B cell (primary cell): ENCODE measurements around the gene ZBTB44. TPM values are rescaled to one million over a fixed set of nuclear protein-coding genes. Genes with fewer than 3 reads are reported as not detected.

Source experiments
- ATAC-seq: fragments of 200-7000 bp; cut with Tn5 transposase; one replicate; pipeline ENCODE4 v1.10.0; 2021; ENCODE audit warnings: low read depth, mild to moderate bottlenecking, moderate number of reproducible peaks, moderate library complexity
- CTCF ChIA-PET: fragments of 350-600 bp; sonication (Branson Sonifier 250); formaldehyde crosslinking; loops from one replicate; lab custom pipeline; 2021; ENCODE audit warnings: antibody characterized with exemption, inconsistent platforms; lab: Charles Lee
- POLR2A ChIA-PET: fragments of 350-600 bp; sonication (Branson Sonifier 250); formaldehyde crosslinking; loops from one replicate; lab custom pipeline; 2021; ENCODE audit warnings: antibody characterized with exemption; lab: Charles Lee
- DNase-seq: peaks from one replicate; pipeline ENCODE4 v3.0.0; 2013
- H2AFZ ChIP-seq: 2 replicates; pipeline ENCODE4 v1.6.1; 2012; ENCODE audit warnings: mild to moderate bottlenecking, low read depth, low read length; ENCODE audit not compliant: insufficient read depth, poor library complexity, severe bottlenecking
- H3K27ac ChIP-seq, 2 donors: 1 replicate in 1 of 2; 2 replicates in 1 of 2; pipeline ENCODE4 v1.5.1; 2012 to 2013; ENCODE audit warnings: low read length in 2 of 2, mild to moderate bottlenecking in 2 of 2, moderate library complexity in 1 of 2
- H3K27me3 ChIP-seq, 4 experiments: fragments of 200-600 bp in 1 of 4; sonication (generic) in 1 of 4; replicated peaks in 1 of 4; 1 replicate in 2 of 4; 2 replicates in 2 of 4; pipeline versions ENCODE4 v1.6.1 to v1.7.0; 2013 to 2016; ENCODE audit warnings: low read length in 3 of 4, mild to moderate bottlenecking in 2 of 4, mixed read lengths in 1 of 4, moderate library complexity in 1 of 4; ENCODE audit not compliant: insufficient read depth in 4 of 4, control insufficient read depth in 3 of 4; ENCODE audit errors: control extremely low read depth in 1 of 4
- H3K36me3 ChIP-seq, 2 experiments: replicated peaks in 1 of 2; 1 replicate in 1 of 2; 2 replicates in 1 of 2; pipeline versions ENCODE4 v1.6.1 to v1.7.1; 2013; ENCODE audit warnings: low read length in 1 of 2; ENCODE audit not compliant: insufficient read depth in 2 of 2, control insufficient read depth in 1 of 2; ENCODE audit errors: control extremely low read depth in 1 of 2, extremely low read depth in 1 of 2
- H3K4me1 ChIP-seq, 2 donors: fragments of 200-600 bp in 1 of 2; sonication (generic) in 1 of 2; 1 replicate in 1 of 2; 2 replicates in 1 of 2; pipeline versions ENCODE4 v1.5.1 to v1.6.1; 2013 to 2017; ENCODE audit warnings: low read length in 2 of 2; ENCODE audit not compliant: control insufficient read depth in 2 of 2, insufficient read depth in 2 of 2
- H3K4me2 ChIP-seq: replicated peaks from 2 replicates; pipeline ENCODE3; 2012; ENCODE audit warnings: mild to moderate bottlenecking, low read depth, low read length; ENCODE audit not compliant: poor library complexity, severe bottlenecking
- H3K4me3 ChIP-seq, 5 experiments: fragments of 200-600 bp in 1 of 5; sonication (generic) in 1 of 5; 1 replicate in 3 of 5; 2 replicates in 2 of 5; pipeline versions ENCODE4 v1.5.1 to v1.7.0; 2011 to 2016; ENCODE audit warnings: low read length in 4 of 5, mild to moderate bottlenecking in 4 of 5, low read depth in 2 of 5, control low read depth in 1 of 5, moderate library complexity in 1 of 5; ENCODE audit not compliant: insufficient read depth in 1 of 5; ENCODE audit errors: control extremely low read depth in 1 of 5, extremely low read depth in 1 of 5
- H3K79me2 ChIP-seq: fragments of 200-600 bp; sonication (generic); one replicate; pipeline ENCODE4 v1.6.0; 2016; ENCODE audit warnings: low read length; ENCODE audit not compliant: control insufficient read depth, insufficient read depth
- H3K9ac ChIP-seq: fragments of 200-600 bp; sonication (generic); 2 replicates; pipeline ENCODE4 v1.6.1; 2017; ENCODE audit warnings: mild to moderate bottlenecking, low read length, moderate library complexity
- H3K9me3 ChIP-seq, 3 donors: one replicate each; pipeline versions ENCODE4 v1.6.1 to v1.7.1; 2013; ENCODE audit warnings: low read length in 2 of 3; ENCODE audit not compliant: control insufficient read depth in 2 of 3, insufficient read depth in 1 of 3; ENCODE audit errors: control extremely low read depth in 1 of 3
- H4K20me1 ChIP-seq: 2 replicates; pipeline ENCODE4 v1.6.0; 2012; ENCODE audit warnings: mild to moderate bottlenecking, low read length; ENCODE audit not compliant: insufficient read depth, control insufficient read depth, poor library complexity, severe bottlenecking
- H3K27ac Mint-ChIP-seq: one replicate; pipeline ENCODE4 v1.8.0; 2021; ENCODE audit warnings: mixed read lengths
- H3K27me3 Mint-ChIP-seq: one replicate; pipeline ENCODE4 v1.8.0; 2021; ENCODE audit warnings: mixed read lengths
- H3K4me1 Mint-ChIP-seq: one replicate; pipeline ENCODE4 v1.8.0; 2021; ENCODE audit warnings: mixed read lengths
- H3K4me3 Mint-ChIP-seq: one replicate; pipeline ENCODE4 v1.8.0; 2021; ENCODE audit warnings: mixed read lengths
- H3K9me3 Mint-ChIP-seq: one replicate; pipeline ENCODE4 v1.8.0; 2022; ENCODE audit warnings: mixed read lengths; ENCODE audit not compliant: insufficient read depth
- EZH2 ChIP-seq: IDR thresholded peaks from 2 replicates; pipeline ENCODE4 v1.6.1; 2012; ENCODE audit warnings: borderline replicate concordance, low read depth, mild to moderate bottlenecking, moderate library complexity, low read length; ENCODE audit not compliant: insufficient read depth, poor library complexity, severe bottlenecking
- WGBS: methylation state at CpG from one replicate; pipeline ENCODE4 v1.1.5; 2013; ENCODE audit warnings: missing lambda C conversion rate; ENCODE audit not compliant: insufficient coverage; 5-methylcytosine and 5-hydroxymethylcytosine counted together
- intact Hi-C: fragments of 100-400 bp; cut with micrococcal nuclease; formaldehyde crosslinking; loops from one replicate; pipeline ENCODE4 v1.10.0; 2022
- polyA plus RNA-seq: library from polyadenylated mRNA; depleted of rRNA; stranded (reverse); fragments of >200 nt; gene quantifications from 2 replicates; pipeline ENCODE4 v1.2.3, GENCODE V29; 2012
- total RNA-seq, 2 donors: library from RNA; stranded (reverse); fragments of 120-200 nt in 1 of 2; gene quantifications; 1 replicate in 1 of 2; 2 replicates in 1 of 2; pipeline versions ENCODE4 v1.2.3 to v1.2.4, GENCODE V29; 2013 to 2022
- TF ChIP-seq, protein P1 (sequence below): fragments of 200-600 bp; IDR thresholded peaks from one replicate; pipeline ENCODE4 v1.8.0; 2022; ENCODE audit warnings: antibody characterized with exemption, mild to moderate bottlenecking

ZBTB44 gene
- total and polyA plus RNA-seq, 2 donors (not counting 1 experiment from before 2014, with no cell fraction given) = 23.3 to 89.4 TPM

DNA sequence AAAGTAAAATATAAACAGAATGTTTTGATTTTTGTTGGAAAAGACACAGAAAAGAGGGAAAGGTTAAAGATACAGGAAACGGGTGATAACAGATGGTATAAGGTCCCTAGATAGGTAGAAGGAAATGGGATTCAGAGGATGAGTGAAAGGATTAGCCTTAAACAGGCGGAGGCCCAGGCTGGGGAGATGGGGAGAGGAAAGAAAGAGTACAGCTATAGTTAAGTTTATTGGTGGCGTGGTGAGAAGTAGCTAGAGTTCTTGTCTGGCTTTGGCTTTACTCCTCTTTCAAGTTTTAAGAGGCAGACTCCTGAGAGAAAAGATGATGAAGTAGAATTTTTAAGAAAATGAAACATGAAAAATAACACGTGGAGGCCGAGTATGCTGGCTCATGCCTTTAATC lies 13.7 kb downstream of the ZBTB44 start:
- Histone ChIP-seq H3K79me2 (peaks cover 97% of the 10 kb centered on the region), H3K4me1 (peaks cover 10 to 20% of the 10 kb centered on the region in 2 donors), H2AFZ (no peak overlapping the region), H4K20me1 (peaks cover 50% of the 10 kb centered on the region), H3K27ac (no peak overlapping the region), H3K4me3 (no peak overlapping the region), H3K36me3 (peaks cover 0 to 2% of the 10 kb centered on the region in 2 experiments), H3K9ac (no peak overlapping the region), H3K4me2 (peak overlapping the region; percentile 17), H3K27me3 (no peaks in the 10 kb centered on the region), H3K9me3 (no peaks in the 10 kb centered on the region)
- ChIA-PET CTCF (no interaction called here), POLR2A (no interaction called here)
- 85% methylated on average over 4 of the region's 5 CpGs for WGBS
- H3K27ac Mint-ChIP-seq = no peak overlapping the region
- H3K4me1 Mint-ChIP-seq = peaks cover 49% of the 10 kb centered on the region
- DNase-seq (no peak), ATAC-seq (no peak)
- TF ChIP-seq, protein P1, sequence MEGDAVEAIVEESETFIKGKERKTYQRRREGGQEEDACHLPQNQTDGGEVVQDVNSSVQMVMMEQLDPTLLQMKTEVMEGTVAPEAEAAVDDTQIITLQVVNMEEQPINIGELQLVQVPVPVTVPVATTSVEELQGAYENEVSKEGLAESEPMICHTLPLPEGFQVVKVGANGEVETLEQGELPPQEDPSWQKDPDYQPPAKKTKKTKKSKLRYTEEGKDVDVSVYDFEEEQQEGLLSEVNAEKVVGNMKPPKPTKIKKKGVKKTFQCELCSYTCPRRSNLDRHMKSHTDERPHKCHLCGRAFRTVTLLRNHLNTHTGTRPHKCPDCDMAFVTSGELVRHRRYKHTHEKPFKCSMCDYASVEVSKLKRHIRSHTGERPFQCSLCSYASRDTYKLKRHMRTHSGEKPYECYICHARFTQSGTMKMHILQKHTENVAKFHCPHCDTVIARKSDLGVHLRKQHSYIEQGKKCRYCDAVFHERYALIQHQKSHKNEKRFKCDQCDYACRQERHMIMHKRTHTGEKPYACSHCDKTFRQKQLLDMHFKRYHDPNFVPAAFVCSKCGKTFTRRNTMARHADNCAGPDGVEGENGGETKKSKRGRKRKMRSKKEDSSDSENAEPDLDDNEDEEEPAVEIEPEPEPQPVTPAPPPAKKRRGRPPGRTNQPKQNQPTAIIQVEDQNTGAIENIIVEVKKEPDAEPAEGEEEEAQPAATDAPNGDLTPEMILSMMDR = no peak
- TF ChIP-seq EZH2 = no peak
- peaks cover 6% of the 10 kb centered on the region for H3K9me3 Mint-ChIP-seq
- intact Hi-C loops = no loop called here
- H3K27me3 Mint-ChIP-seq = no peaks in the 10 kb centered on the region
- peak overlapping the region; percentile 17 for H3K4me3 Mint-ChIP-seq

DNA sequence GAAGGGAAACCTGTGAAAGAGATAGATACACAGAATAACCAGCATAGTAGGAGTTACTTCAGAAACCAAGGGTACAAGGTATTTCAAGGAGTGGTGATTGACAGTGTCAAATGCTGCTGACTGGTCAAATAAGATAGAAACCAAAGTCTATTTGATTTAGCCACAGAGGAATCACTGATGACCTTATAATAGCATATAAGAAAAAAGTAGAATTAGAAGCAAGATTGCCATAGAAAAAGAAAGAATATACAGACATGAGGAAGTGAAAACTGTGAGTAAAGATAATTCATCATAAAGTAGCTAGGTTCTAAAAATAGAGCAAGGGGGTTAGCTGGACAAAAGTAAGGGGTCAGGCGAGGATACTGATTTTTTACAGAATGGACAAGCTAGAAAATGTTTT lies 14.2 kb downstream of the ZBTB44 start:
- Histone ChIP-seq H3K4me1 (peaks cover 10 to 20% of the 10 kb centered on the region in 2 donors), H4K20me1 (peaks cover 46% of the 10 kb centered on the region), H3K36me3 (peaks cover 0 to 2% of the 10 kb centered on the region in 2 experiments), H3K9ac (no peak overlapping the region), H3K4me3 (no peak overlapping the region), H2AFZ (no peak overlapping the region), H3K79me2 (peaks cover 96% of the 10 kb centered on the region), H3K9me3 (no peaks in the 10 kb centered on the region), H3K27me3 (no peaks in the 10 kb centered on the region), H3K4me2 (peak overlapping the region; percentile 17), H3K27ac (no peak overlapping the region)
- ChIA-PET POLR2A (no interaction called here), CTCF (no interaction called here)
- H3K4me1 Mint-ChIP-seq = peaks cover 49% of the 10 kb centered on the region
- H3K4me3 Mint-ChIP-seq = peak overlapping the region; percentile 33
- TF ChIP-seq, protein P1 = no peak
- no peak for TF ChIP-seq EZH2
- intact Hi-C loops = no loop called here
- ATAC-seq (no peak), DNase-seq (no peak)
- peak overlapping the region; percentile 39 for H3K27ac Mint-ChIP-seq
- no peaks in the 10 kb centered on the region for H3K27me3 Mint-ChIP-seq
- WGBS = no CpG with 5 or more reads among the region's 1 CpG
- peaks cover 6% of the 10 kb centered on the region for H3K9me3 Mint-ChIP-seq
